Peyer's patch (tissue), 4 donors: ENCODE data around the gene JCHAIN.

Experiments
- CTCF ChIP-seq, 6 experiments: fragments of 450-650 bp in 4 of 6; fragments of 200-600 bp in 2 of 6; sonication (generic) in 1 of 6; IDR thresholded peaks; one replicate each; pipeline ENCODE4 v1.5.1; 2017 to 2019; ENCODE audit warnings: antibody characterized with exemption in 6 of 6, mild to moderate bottlenecking in 3 of 6, moderate library complexity in 1 of 6
- POLR2A ChIP-seq, 2 donors: fragments of 450-650 bp; IDR thresholded peaks; one replicate each; pipeline ENCODE4 v1.5.1; 2017; ENCODE audit warnings: antibody characterized with exemption in 2 of 2, mild to moderate bottlenecking in 2 of 2, moderate library complexity in 2 of 2

GRCh38 chr4:70712150-70712549, 45.8 kb upstream of the JCHAIN start:
- TF ChIP-seq POLR2A (IDR thresholded peaks at IDR 0.05): no peak
- TF ChIP-seq CTCF (IDR thresholded peaks at IDR 0.05): no peak
